ENCODE measurements around the gene CFAP92. TPM values are rescaled to one million over a fixed set of nuclear protein-coding genes. Genes with fewer than 3 reads are reported as not detected.

Gene CFAP92
- total and polyA plus RNA-seq, 7 donors, result under 0.01 to 1.2 (median 0.61) TPM; not detected in 2

DNA sequence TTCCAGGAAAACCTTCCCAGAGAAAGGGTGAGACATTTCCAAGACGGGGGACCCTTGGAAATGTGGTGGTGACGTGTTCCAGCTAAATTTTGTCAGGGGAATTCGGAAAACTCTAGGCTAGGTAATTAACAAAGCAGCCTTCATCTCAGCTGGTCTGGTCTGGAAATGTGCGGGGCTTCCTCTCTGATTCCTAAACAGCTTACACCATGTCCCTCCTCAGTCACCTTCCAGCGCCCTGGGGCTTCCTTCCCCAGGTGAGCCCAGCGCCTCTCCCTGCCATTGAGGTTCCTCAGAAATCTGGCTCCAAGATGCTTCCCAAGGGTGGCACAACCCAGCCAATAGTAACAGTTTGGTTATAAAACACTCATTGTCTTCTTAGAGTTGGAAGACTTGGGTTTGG lies 113.9 kb downstream of the CFAP92 start:
- Histone ChIP-seq H3K4me1 (peaks cover 0 to 37% (median 29%) of the 10 kb centered on the region in 4 donors), H3K4me3 (peak overlapping the region; percentile 62 to 81 (median 68)), H3K27ac (peak overlapping the region; percentile 94 to 97 (median 96)), H3K27me3 (no peaks in the 10 kb centered on the region), H3K36me3 (peaks cover 0 to 25% (median 0%) of the 10 kb centered on the region in 4 donors), H3K9me3 (no peaks in the 10 kb centered on the region)
- no peak for DNase-seq
- intact Hi-C loops (cut with DNase I), result loop anchor here (1.0 to 2.0 kb wide), 4 partner anchors 153 to 261 kb away; partner anchors contain the start of genes RAB7A and RPN1
- no peak for TF ChIP-seq POLR2AphosphoS5 (IDR thresholded peaks at IDR 0.05)
- TF ChIP-seq, protein P1, sequence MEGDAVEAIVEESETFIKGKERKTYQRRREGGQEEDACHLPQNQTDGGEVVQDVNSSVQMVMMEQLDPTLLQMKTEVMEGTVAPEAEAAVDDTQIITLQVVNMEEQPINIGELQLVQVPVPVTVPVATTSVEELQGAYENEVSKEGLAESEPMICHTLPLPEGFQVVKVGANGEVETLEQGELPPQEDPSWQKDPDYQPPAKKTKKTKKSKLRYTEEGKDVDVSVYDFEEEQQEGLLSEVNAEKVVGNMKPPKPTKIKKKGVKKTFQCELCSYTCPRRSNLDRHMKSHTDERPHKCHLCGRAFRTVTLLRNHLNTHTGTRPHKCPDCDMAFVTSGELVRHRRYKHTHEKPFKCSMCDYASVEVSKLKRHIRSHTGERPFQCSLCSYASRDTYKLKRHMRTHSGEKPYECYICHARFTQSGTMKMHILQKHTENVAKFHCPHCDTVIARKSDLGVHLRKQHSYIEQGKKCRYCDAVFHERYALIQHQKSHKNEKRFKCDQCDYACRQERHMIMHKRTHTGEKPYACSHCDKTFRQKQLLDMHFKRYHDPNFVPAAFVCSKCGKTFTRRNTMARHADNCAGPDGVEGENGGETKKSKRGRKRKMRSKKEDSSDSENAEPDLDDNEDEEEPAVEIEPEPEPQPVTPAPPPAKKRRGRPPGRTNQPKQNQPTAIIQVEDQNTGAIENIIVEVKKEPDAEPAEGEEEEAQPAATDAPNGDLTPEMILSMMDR (IDR thresholded peaks at IDR 0.05), result no peak
- no peak for TF ChIP-seq EP300 (IDR thresholded peaks at IDR 0.05)
- TF ChIP-seq POLR2A (IDR thresholded peaks at IDR 0.05), result no peak
- 3 to 4% methylated on average over 6 of the region's 6 CpGs for WGBS, 2 donors

DNA sequence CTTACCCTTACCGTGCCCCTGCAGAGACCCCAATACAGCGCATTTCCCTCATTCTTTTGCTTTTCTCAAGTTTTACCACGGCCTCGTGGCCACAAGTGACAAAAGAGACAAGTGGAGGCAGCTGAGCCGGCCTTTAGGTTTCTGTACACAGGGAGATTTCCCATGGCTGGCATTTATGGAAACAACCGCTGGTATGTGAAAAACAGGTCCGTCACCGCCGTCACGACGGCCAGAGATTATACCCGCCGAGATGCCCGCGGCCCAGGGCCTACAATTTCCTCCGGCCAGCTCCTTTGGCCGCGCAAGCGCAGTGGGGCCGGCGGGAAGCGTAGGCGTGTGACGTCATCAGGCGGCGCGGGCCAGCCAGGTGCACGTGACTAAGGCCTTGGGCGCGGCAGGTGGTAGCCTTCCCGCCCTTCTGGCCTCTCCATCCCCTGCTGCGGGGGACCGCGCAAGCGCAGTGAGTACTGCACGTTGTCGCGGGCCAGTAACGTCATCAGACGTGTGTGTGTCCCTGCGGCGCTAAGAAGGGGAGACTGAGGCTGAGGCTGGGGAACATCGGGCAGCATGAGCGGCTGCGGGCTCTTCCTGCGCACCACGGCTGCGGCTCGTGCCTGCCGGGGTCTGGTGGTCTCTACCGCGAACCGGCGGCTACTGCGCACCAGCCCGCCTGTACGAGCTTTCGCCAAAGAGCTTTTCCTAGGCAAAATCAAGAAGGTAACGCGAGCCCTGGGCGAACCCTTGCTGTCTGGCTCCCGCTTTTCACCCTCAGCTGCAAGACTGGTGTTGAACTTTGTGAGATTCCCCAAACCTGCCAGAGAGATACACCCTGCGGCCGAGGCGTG lies 114.5 kb downstream of the CFAP92 start, which contains the start of gene ACAD9:
ACAD9 (plus strand) TSS at position 496 of the 845 bp plus-strand sequence; CDS start at position 568, 72 bp downstream.
- intact Hi-C loops (cut with DNase I), result loop anchor here (1.0 to 2.0 kb wide), 4 partner anchors 153 to 261 kb away; partner anchors contain the start of genes RAB7A and RPN1
- WGBS, 2 donors, result 0% methylated on average over 65 of the region's 65 CpGs
- Histone ChIP-seq H3K4me3 (peak within 1 kb of the TSS; percentile 62 to 81 (median 68)), H3K27me3 (no peaks in the 10 kb centered on the region), H3K4me1 (peaks cover 0 to 37% (median 29%) of the 10 kb centered on the region in 4 donors), H3K9me3 (no peaks in the 10 kb centered on the region), H3K36me3 (peaks cover 0 to 19% (median 0%) of the 10 kb centered on the region in 4 donors), H3K27ac (peak within 1 kb of the TSS; percentile 94 to 97 (median 96))
- TF ChIP-seq EP300 (IDR thresholded peaks at IDR 0.05) (peak in 1 of 4 donors; percentile 86), POLR2A (IDR thresholded peaks at IDR 0.05) (peak; percentile 90 to 97), POLR2AphosphoS5 (IDR thresholded peaks at IDR 0.05) (peak; percentile 98 to 99 (median 98))
- TF ChIP-seq, protein P1 (IDR thresholded peaks at IDR 0.05), result no peak
- DNase-seq, result peak; percentile 99

DNA sequence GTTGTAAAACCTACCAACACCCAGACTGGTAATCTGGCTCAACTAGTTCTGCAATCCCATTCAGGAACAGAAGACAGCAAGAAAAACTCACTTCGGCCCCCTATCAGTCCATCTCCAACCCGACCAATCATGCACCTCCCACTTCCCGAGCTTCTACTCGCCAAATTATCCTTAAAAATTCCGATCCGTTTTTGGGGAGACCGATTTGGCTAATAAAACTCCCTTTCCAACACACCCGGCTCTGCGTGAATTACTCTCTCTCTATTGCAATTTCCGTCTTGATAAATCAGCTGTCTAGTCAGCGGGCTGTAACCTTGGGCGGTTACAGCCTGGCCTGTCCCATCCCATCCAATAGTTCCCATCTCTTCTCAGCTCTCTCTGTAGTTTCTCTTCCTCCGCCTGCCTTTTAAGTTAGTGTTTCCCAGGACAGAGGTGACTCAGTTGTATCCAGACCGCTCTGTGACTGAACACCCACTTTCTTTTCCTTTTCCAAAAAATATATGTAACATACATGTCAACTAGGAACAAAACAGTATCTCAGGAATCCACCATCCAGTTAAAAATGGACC lies 115.2 kb downstream of the CFAP92 start:
- H3K27ac ChIP-seq, result peak overlapping the region; percentile 94 to 97 (median 96)
- H3K4me1 ChIP-seq, result peaks cover 0 to 37% (median 28%) of the 10 kb centered on the region in 4 donors
- no peaks in the 10 kb centered on the region for H3K27me3 ChIP-seq
- TF ChIP-seq EP300 (IDR thresholded peaks at IDR 0.05), result no peak
- WGBS, 2 donors, result 1% methylated on average over 14 of the region's 14 CpGs
- DNase-seq, result peak; percentile 67
- H3K36me3 ChIP-seq, result peaks cover 0 to 16% (median 0%) of the 10 kb centered on the region in 4 donors
- H3K9me3 ChIP-seq, result no peaks in the 10 kb centered on the region
- intact Hi-C loops (cut with DNase I), result loop anchor here (1.0 to 2.0 kb wide), 4 partner anchors 152 to 260 kb away; partner anchors contain the start of genes RAB7A and RPN1
- H3K4me3 ChIP-seq, result peak overlapping the region; percentile 62 to 81 (median 68)

DNA sequence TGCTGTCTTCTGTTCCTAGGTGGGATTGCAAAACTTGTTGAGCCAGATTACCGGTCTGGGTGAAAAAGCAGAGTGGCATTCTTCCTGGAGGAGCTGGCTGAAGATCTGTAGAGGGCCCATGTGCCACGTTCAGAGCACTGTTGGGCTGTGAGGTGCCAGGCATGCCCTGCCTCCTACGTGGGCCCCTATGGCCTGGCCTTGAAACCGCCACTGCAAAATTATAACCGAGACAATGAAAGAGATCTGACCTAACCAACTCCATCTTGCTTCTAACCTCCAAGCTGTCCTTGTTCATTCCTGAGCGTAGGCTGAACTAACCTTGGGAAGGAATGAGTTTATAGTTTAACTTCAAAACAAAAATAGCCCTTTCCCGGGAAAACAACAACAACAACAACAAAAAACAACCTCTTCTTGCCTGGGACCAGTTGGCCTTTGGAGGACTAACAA lies 115.8 kb downstream of the CFAP92 start:
- Histone ChIP-seq H3K4me1 (peaks cover 0 to 37% (median 28%) of the 10 kb centered on the region in 4 donors), H3K36me3 (peaks cover 0 to 16% (median 0%) of the 10 kb centered on the region in 4 donors), H3K4me3 (peak overlapping the region in 3 of 4 donors; percentile 62 to 72 (median 65)), H3K27ac (peak overlapping the region; percentile 94 to 97 (median 96)), H3K27me3 (no peaks in the 10 kb centered on the region), H3K9me3 (no peaks in the 10 kb centered on the region)
- TF ChIP-seq POLR2A (IDR thresholded peaks at IDR 0.05) (no peak), POLR2AphosphoS5 (IDR thresholded peaks at IDR 0.05) (no peak), EP300 (IDR thresholded peaks at IDR 0.05) (no peak)
- TF ChIP-seq, protein P1 (IDR thresholded peaks at IDR 0.05), result no peak
- intact Hi-C loops (cut with DNase I), result loop anchor here (2.0 kb wide), 3 partner anchors 151 to 259 kb away; partner anchors contain the start of gene RAB7A
- 77 to 85% methylated on average over 7 of the region's 7 CpGs for WGBS, 2 donors
- DNase-seq, result peak; percentile 56

Measured in sigmoid colon (tissue), 7 donors.